HG02588 (cell line): ENCODE measurements around the gene SP3.

Experiments
- ATAC-seq: cut with Tn5 transposase; IDR thresholded peaks from one replicate; pipeline ENCODE4 v1.9.1; 2021; ENCODE audit warnings: mild to moderate bottlenecking, moderate library complexity; ENCODE audit not compliant: unreplicated experiment

The SP3 gene

GRCh38 chr2:173997269-173997668, 32.1 kb upstream of the SP3 start:
- ATAC-seq, result peak; percentile 96

GRCh38 chr2:173996766-173997165, 31.6 kb upstream of the SP3 start:
- ATAC-seq, result no peak

- no peak for ATAC-seq
These were observed 28.3 kb upstream of the SP3 start for GRCh38 chr2:173993459-173993858.

GRCh38 chr2:173991856-173992588, 26.8 kb upstream of the SP3 start:
- no peak for ATAC-seq

GRCh38 chr2:173990970-173991819, 26.0 kb upstream of the SP3 start:
- peak; percentile 82 for ATAC-seq

GRCh38 chr2:173990245-173990644, 25.1 kb upstream of the SP3 start:
- no peak for ATAC-seq

GRCh38 chr2:173989884-173990215, 24.7 kb upstream of the SP3 start:
- ATAC-seq, result no peak

GRCh38 chr2:173989160-173989883, 24.1 kb upstream of the SP3 start:
- no peak for ATAC-seq

- no peak for ATAC-seq
These were observed 21.6 kb upstream of the SP3 start for GRCh38 chr2:173986805-173987204.

GRCh38 chr2:173985605-173985992, 20.4 kb upstream of the SP3 start:
- ATAC-seq, result no peak

GRCh38 chr2:173984866-173985604, 19.9 kb upstream of the SP3 start:
- no peak for ATAC-seq

- no peak for ATAC-seq
These were observed 18.3 kb upstream of the SP3 start for GRCh38 chr2:173983391-173983871.

GRCh38 chr2:173982918-173983317, 17.7 kb upstream of the SP3 start:
- no peak for ATAC-seq

- no peak for ATAC-seq
These were observed 17.1 kb upstream of the SP3 start for GRCh38 chr2:173982182-173982714.

- no peak for ATAC-seq
These were observed 16.3 kb upstream of the SP3 start for GRCh38 chr2:173981520-173981919.

GRCh38 chr2:173979751-173980351, 14.7 kb upstream of the SP3 start:
- no peak for ATAC-seq

GRCh38 chr2:173978447-173978846, 13.3 kb upstream of the SP3 start:
- no peak for ATAC-seq

GRCh38 chr2:173972636-173973035, 7.5 kb upstream of the SP3 start:
- ATAC-seq, result no peak

GRCh38 chr2:173972165-173972564, 7.0 kb upstream of the SP3 start:
- no peak for ATAC-seq

GRCh38 chr2:173970516-173970924, 5.3 kb upstream of the SP3 start:
- no peak for ATAC-seq
